Ovary (tissue), 9 donors: ENCODE results near the gene IRF2BP2. TPM values are rescaled to one million over a fixed set of nuclear protein-coding genes. Genes with fewer than 3 reads are reported as not detected.

Experiments used
- DNase-seq, 5 donors: peaks; one replicate each; pipeline ENCODE4 v3.0.0-alpha.2; 2019 to 2020
- H3K27ac ChIP-seq, 2 donors: fragments of 200-600 bp; one replicate each; pipeline versions ENCODE4 v1.5.1 to v1.8.0; 2019 to 2022
- H3K27me3 ChIP-seq: fragments of 200-600 bp; one replicate; pipeline ENCODE4 v1.8.0; 2022
- H3K36me3 ChIP-seq: fragments of 200-600 bp; sonication (generic); one replicate; pipeline ENCODE4 v1.5.1; 2019
- H3K4me1 ChIP-seq: one replicate; pipeline ENCODE4 v1.8.1; 2013; ENCODE audit warnings: mild to moderate bottlenecking, moderate library complexity; ENCODE audit not compliant: insufficient read depth
- H3K4me3 ChIP-seq: fragments of 200-600 bp; sonication (generic); one replicate; pipeline ENCODE4 v1.5.1; 2017
- H3K9me3 ChIP-seq, 2 donors: fragments of 200-600 bp in 1 of 2; sonication (generic) in 1 of 2; one replicate each; pipeline versions ENCODE4 v1.5.1 to v1.8.1; 2013 to 2019; ENCODE audit warnings: mild to moderate bottlenecking in 1 of 2, moderate library complexity in 1 of 2
- EP300 ChIP-seq: sonication (generic); formaldehyde crosslinking; IDR thresholded peaks from one replicate; pipeline ENCODE4 v1.6.1; 2017; ENCODE audit warnings: antibody characterized with exemption
- POLR2A ChIP-seq: fragments of 450-650 bp; IDR thresholded peaks from one replicate; pipeline ENCODE4 v1.6.1; 2017; ENCODE audit warnings: antibody characterized with exemption, mild to moderate bottlenecking, moderate library complexity
- WGBS, 3 donors: extraction: QIAGEN DNeasy Blood & Tissue Kit in 1 of 3; methylation state at CpG; one replicate each; pipeline versions ENCODE4 v1.1.5 to v1.1.7; 2013 to 2017; 5-methylcytosine and 5-hydroxymethylcytosine counted together
- intact Hi-C, 4 donors: fragments of 100-400 bp; cut with DNase I; formaldehyde crosslinking; loops; one replicate each; pipeline versions ENCODE4 v1.11.0 to v1.15.1; 2022 to 2023
- polyA plus RNA-seq, 2 donors: library from polyadenylated mRNA; stranded (reverse); fragments of 200-250 nt in 1 of 2; fragments of 350-450 nt in 1 of 2; fragmentation: Illumina TruSeq in 1 of 2; extraction: RNeasy Lipid Tissue Mini Kit (QIAGEN cat#74804) in 1 of 2; gene quantifications; one replicate each; pipeline ENCODE4 v1.2.3, GENCODE V29; 2013 to 2014
- total RNA-seq, 7 donors: library from RNA; depleted of rRNA in 2 of 7; stranded (reverse); fragments of >200 nt in 2 of 7; fragmentation: NEBNext Ultra II Directional in 3 of 7; extraction: Animal tissue kit (Norgen Biotek cat#: 25700) in 3 of 7; gene quantifications; one replicate each; pipeline versions ENCODE4 v1.1.0 to v1.2.4, GENCODE V29; 2016 to 2023
- TF ChIP-seq, protein P1 (sequence below), 3 donors: fragments of 450-650 bp in 2 of 3; fragments of 200-600 bp in 1 of 3; IDR thresholded peaks; one replicate each; pipeline versions ENCODE4 v1.5.1 to v1.8.0; 2016 to 2022; ENCODE audit warnings: antibody characterized with exemption in 3 of 3, mild to moderate bottlenecking in 1 of 3
- donor health status: DM: no; HTN: no; CAD: no; lungs with moderate emphysema.
- donor health status: DM: no; HTN: no; CAD: no.
- donor health status: Bipolar disorder and iron deficiency.
- donor health status: DM: yes; HTN: yes; CAD: no.
- donor health status: DM: no; HTN: no; CAD: no.
- donor health status: DM: yes; HTN: yes; CAD: no.

Gene IRF2BP2
- total and polyA plus RNA-seq, 9 donors = 66.9 to 180 (median 110) TPM

DNA sequence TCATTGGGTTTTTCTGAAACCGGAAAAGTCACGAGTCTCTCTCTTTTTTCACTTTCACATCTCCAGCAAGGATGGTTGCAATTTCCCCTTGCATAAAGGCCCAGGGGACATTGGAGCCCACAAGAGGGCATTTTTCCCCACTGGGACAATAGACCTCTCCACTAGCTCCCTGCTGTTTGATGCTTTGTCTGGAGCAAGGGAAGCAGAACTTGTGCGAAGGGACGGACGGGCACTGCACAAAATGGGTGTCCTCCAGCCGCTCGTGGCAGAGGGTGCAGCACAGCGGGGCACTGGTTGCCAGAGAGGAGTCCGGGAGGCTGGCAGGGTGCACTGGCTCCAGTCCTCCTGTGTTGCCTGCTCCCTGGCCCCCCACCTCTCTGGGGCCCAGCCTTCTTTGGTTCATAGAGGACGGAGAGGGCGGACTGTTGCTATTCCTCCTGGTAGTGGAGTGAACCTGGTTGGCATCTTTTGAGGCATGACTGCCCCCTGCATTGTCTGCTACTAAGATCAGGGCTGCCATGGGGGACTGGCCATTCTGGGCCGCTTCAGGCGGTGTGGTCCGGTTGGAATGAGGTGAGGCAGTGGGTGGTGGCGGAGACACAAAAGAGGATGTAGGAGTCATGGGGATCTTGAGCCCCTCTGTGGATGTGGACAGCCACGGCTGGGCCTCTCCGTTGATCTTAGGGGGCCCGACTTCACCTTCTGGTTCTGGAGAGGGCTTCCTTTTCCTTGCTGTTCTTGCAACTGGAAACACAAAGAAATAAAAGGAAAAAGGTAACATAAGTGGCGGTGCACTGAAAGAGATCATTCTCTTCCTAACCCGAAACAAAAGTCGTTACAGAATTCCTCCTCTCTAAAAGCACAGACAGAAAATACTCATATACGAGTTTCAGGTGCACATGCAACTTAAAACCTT lies 2.6 kb downstream of the IRF2BP2 start:
- TF ChIP-seq POLR2A (no peak), EP300 (no peak)
- TF ChIP-seq, protein P1, sequence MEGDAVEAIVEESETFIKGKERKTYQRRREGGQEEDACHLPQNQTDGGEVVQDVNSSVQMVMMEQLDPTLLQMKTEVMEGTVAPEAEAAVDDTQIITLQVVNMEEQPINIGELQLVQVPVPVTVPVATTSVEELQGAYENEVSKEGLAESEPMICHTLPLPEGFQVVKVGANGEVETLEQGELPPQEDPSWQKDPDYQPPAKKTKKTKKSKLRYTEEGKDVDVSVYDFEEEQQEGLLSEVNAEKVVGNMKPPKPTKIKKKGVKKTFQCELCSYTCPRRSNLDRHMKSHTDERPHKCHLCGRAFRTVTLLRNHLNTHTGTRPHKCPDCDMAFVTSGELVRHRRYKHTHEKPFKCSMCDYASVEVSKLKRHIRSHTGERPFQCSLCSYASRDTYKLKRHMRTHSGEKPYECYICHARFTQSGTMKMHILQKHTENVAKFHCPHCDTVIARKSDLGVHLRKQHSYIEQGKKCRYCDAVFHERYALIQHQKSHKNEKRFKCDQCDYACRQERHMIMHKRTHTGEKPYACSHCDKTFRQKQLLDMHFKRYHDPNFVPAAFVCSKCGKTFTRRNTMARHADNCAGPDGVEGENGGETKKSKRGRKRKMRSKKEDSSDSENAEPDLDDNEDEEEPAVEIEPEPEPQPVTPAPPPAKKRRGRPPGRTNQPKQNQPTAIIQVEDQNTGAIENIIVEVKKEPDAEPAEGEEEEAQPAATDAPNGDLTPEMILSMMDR (IDR thresholded peaks at IDR 0.05) = no peak
- 2 to 4% (median 2%) methylated on average over 22 of the region's 22 CpGs for WGBS, 3 donors
- Histone ChIP-seq H3K4me3 (peak overlapping the region; percentile 78), H3K27me3 (no peaks in the 10 kb centered on the region), H3K36me3 (no peaks in the 10 kb centered on the region), H3K9me3 (no peaks in the 10 kb centered on the region), H3K4me1 (peaks cover 12% of the 10 kb centered on the region), H3K27ac (peak overlapping the region; percentile 94 to 95)
- peak in 4 of 5 donors; percentile 38 to 56 (median 48) for DNase-seq
- intact Hi-C loops = loop anchor here (2.0 to 10.0 kb wide), 6 partner anchors 63 to 475 kb away; no protein-coding TSS in a partner anchor

DNA sequence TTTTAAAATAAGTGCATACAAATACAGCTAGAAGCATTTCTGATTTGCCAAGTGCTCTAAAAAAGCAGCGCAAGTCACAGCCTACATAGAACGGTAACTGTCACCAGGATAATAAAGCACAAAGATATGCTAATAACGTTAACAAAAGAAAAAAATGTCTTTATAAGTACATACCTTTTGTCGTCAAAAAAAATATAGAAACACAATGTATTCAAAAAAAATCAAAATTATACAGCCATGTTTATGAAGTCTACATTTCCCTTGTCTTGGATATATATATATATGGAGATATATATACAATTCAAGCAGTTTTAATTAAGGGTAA lies 3.2 kb downstream of the IRF2BP2 start:
- Histone ChIP-seq H3K36me3 (no peaks in the 10 kb centered on the region), H3K9me3 (no peaks in the 10 kb centered on the region), H3K27me3 (no peaks in the 10 kb centered on the region), H3K27ac (peak overlapping the region; percentile 94 to 95), H3K4me3 (peak overlapping the region; percentile 78), H3K4me1 (peaks cover 8% of the 10 kb centered on the region)
- TF ChIP-seq POLR2A (no peak), EP300 (no peak)
- TF ChIP-seq, protein P1 (IDR thresholded peaks at IDR 0.05) = no peak
- WGBS, 3 donors = 2 to 7% (median 3%) methylated on average over 4 of the region's 4 CpGs
- DNase-seq = no peak
- intact Hi-C loops = loop anchor here in 3 of 4 donors (5.0 to 10.0 kb wide), 5 partner anchors 62 to 476 kb away; no protein-coding TSS in a partner anchor

DNA sequence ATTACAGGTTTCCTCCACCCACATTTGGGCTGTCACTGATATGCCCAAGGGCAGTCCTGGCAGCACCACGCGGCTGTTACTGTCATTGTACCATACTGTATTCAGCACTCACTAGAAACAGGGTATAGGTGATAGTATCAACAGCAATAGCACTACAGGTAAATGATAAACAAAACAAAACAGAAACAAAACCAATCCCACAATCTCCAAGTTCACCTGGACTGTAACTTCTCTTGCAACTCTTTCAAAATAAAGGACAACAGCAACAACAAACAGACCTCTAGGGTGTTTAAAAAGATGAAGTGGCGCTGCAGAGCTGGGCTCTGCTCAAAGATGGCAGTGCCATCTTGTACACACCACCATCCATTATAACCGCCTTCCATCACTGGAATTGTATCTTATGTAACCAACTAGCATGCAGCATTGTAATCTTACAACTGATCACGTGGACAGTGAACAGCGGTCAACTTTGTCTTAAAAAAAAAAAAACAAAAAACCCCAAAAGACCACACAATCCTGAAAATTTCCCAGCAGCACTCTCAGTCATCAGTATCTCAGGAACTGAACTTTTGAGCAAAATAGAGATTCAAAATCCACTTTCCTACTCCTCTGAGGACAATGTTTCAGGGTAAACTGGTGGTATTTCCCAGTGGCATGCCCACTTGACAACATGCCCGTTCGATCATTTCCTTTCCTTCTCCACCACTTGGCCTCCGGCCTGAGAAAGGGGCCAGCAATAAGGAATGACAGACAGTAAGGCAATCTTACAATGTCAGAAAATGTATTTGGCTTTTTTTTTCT lies 3.8 kb downstream of the IRF2BP2 start:
- Histone ChIP-seq H3K36me3 (no peaks in the 10 kb centered on the region), H3K9me3 (no peaks in the 10 kb centered on the region), H3K4me1 (peaks cover 7% of the 10 kb centered on the region), H3K27ac (peak overlapping the region; percentile 94 to 95), H3K4me3 (peak overlapping the region; percentile 78), H3K27me3 (no peaks in the 10 kb centered on the region)
- DNase-seq = peak in 1 of 5 donors; percentile 53
- intact Hi-C loops = loop anchor here in 3 of 4 donors (5.0 to 10.0 kb wide), 5 partner anchors 61 to 476 kb away; no protein-coding TSS in a partner anchor
- WGBS, 3 donors = 1 to 3% (median 1%) methylated on average over 9 of the region's 9 CpGs
- TF ChIP-seq POLR2A = no peak
- TF ChIP-seq, protein P1 (IDR thresholded peaks at IDR 0.05) = no peak
- TF ChIP-seq EP300 = no peak

DNA sequence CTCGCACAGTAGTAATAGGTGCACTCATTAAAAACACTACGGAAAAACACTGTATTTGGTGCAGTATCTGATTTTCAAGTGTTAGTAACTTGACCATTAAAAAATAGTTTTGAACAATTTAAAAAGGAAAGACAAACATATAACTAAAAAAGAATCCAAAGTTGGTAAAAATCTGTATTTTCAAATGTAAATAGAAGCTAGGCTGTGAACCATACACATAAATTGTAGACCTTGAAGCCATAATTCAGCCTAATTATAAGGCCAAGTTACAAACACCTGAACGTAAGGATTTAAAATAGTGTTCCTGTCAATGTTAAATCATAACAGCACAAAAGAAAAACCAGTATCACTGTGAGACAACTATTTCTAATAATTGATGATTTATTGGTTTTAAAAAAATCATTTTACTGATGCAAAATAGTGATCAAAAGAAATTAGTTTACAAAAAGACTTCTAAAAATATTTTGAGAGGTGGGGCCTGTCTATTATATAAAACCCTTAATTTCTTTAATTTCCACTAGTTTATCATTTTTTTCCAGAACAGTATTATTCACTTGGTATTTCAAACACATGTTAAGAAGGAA lies 4.5 kb downstream of the IRF2BP2 start:
- WGBS, 3 donors = 1 to 3% (median 1%) methylated on average over 3 of the region's 3 CpGs
- no peak for DNase-seq
- Histone ChIP-seq H3K27ac (peak overlapping the region; percentile 41 to 94), H3K4me1 (peaks cover 8% of the 10 kb centered on the region), H3K36me3 (no peaks in the 10 kb centered on the region), H3K9me3 (no peaks in the 10 kb centered on the region), H3K27me3 (no peaks in the 10 kb centered on the region), H3K4me3 (peak overlapping the region; percentile 78)
- TF ChIP-seq EP300 = no peak
- TF ChIP-seq POLR2A = no peak
- TF ChIP-seq, protein P1 (IDR thresholded peaks at IDR 0.05) = no peak
- intact Hi-C loops = loop anchor here in 3 of 4 donors (5.0 to 10.0 kb wide), 5 partner anchors 61 to 477 kb away; no protein-coding TSS in a partner anchor
